Vagina (tissue), 2 donors: ENCODE results near the gene AZIN2.

Source experiments
- POLR2A ChIP-seq, 2 donors: fragments of 450-650 bp; IDR thresholded peaks; one replicate each; pipeline ENCODE4 v1.6.1; 2017; ENCODE audit warnings: antibody characterized with exemption in 2 of 2, mild to moderate bottlenecking in 2 of 2, moderate library complexity in 2 of 2
- POLR2AphosphoS5 ChIP-seq, 2 donors: sonication (generic); formaldehyde crosslinking; IDR thresholded peaks; one replicate each; pipeline ENCODE4 v1.9.0; 2017; ENCODE audit warnings: antibody characterized with exemption in 2 of 2, mild to moderate bottlenecking in 2 of 2, low read depth in 1 of 2; ENCODE audit not compliant: insufficient read depth in 1 of 2
- TF ChIP-seq, protein P1 (sequence below), 3 experiments: fragments of 450-650 bp in 2 of 3; fragments of 200-600 bp in 1 of 3; sonication (generic) in 1 of 3; IDR thresholded peaks; one replicate each; pipeline ENCODE4 v1.5.1; 2017 to 2019; ENCODE audit warnings: antibody characterized with exemption in 3 of 3, mild to moderate bottlenecking in 2 of 3, moderate library complexity in 2 of 3

DNA sequence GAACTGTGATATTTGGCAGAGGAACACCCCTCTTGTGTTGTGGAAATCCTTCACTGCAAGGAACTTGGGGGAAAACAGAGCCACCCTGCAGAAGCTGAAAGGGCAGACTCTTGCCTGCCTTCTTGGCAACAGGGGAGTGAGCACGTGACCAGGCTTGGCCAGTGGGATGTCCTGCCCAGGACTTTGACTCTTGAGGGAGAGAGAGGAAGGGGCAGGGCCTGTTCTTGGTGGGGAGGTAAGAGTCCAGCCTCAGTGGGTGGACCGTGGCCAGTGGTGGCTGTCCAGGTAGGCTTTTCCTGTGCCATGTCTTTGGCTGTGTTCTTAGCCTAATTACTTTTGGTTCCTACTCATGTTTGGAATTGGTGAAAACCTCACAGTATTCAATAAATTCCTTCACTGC, 35.7 kb upstream of the AZIN2 start:
- TF ChIP-seq POLR2AphosphoS5 (IDR thresholded peaks at IDR 0.05; ENCODE audit: insufficient read depth in 1 of 2, low read depth in 1 of 2) (no peak), POLR2A (IDR thresholded peaks at IDR 0.05) (no peak)
- TF ChIP-seq, protein P1, sequence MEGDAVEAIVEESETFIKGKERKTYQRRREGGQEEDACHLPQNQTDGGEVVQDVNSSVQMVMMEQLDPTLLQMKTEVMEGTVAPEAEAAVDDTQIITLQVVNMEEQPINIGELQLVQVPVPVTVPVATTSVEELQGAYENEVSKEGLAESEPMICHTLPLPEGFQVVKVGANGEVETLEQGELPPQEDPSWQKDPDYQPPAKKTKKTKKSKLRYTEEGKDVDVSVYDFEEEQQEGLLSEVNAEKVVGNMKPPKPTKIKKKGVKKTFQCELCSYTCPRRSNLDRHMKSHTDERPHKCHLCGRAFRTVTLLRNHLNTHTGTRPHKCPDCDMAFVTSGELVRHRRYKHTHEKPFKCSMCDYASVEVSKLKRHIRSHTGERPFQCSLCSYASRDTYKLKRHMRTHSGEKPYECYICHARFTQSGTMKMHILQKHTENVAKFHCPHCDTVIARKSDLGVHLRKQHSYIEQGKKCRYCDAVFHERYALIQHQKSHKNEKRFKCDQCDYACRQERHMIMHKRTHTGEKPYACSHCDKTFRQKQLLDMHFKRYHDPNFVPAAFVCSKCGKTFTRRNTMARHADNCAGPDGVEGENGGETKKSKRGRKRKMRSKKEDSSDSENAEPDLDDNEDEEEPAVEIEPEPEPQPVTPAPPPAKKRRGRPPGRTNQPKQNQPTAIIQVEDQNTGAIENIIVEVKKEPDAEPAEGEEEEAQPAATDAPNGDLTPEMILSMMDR (IDR thresholded peaks at IDR 0.05): no peak
